IMR-90 (cell line): ENCODE measurements around the gene ERVH48-1. TPM values are rescaled to one million over a fixed set of nuclear protein-coding genes. Genes with fewer than 3 reads are reported as not detected.

Experiments
- ATAC-seq: fragments of 200-7000 bp; cut with Tn5 transposase; 2 replicates; pipeline ENCODE4 v1.9.1; 2020; ENCODE audit warnings: low read depth, mild to moderate bottlenecking, moderate library complexity
- BruUV-seq: library from RNA; stranded (reverse); fragments of 400-500 nt; replicated peaks from 2 replicates; lab custom pipeline; 2021; lab: Mats Ljungman, UMichigan
- CTCF ChIA-PET: fragments of 300-600 bp; formaldehyde crosslinking; extraction: SDS; loops from one replicate; lab custom pipeline; 2021; ENCODE audit warnings: antibody characterized with exemption; lab: Yijun Ruan, JAX
- POLR2A ChIA-PET: fragments of 300-600 bp; sonication (Branson Sonifier 250); formaldehyde crosslinking; loops from one replicate; lab custom pipeline; 2022; ENCODE audit warnings: antibody characterized with exemption; ENCODE audit not compliant: unreplicated experiment; lab: Charles Lee
- DNase-seq: peaks from one replicate; pipeline ENCODE4 v3.0.0; 2013
- H2AFZ ChIP-seq: replicated peaks from 2 replicates; pipeline ENCODE3; 2013; ENCODE audit warnings: low read length, mild to moderate bottlenecking; ENCODE audit not compliant: poor library complexity
- H2AK5ac ChIP-seq: 2 replicates; pipeline ENCODE4 v1.6.1; 2013; ENCODE audit warnings: low read depth, low read length, inconsistent platforms
- H2AK9ac ChIP-seq: replicated peaks from 2 replicates; pipeline ENCODE3; 2013; ENCODE audit warnings: mild to moderate bottlenecking, low read depth, low read length, moderate library complexity; ENCODE audit not compliant: poor library complexity
- H2BK120ac ChIP-seq: 2 replicates; pipeline ENCODE4 v1.6.1; 2013; ENCODE audit warnings: low read depth, low read length, inconsistent platforms
- H2BK15ac ChIP-seq: 3 replicates; pipeline ENCODE4 v1.6.1; 2013; ENCODE audit warnings: low read depth, low read length, inconsistent platforms
- H2BK20ac ChIP-seq: 2 replicates; pipeline ENCODE4 v1.6.1; 2013; ENCODE audit warnings: low read depth, mild to moderate bottlenecking, inconsistent platforms, low read length, moderate library complexity
- H2BK5ac ChIP-seq: 2 replicates; pipeline ENCODE4 v1.6.1; 2013; ENCODE audit warnings: mild to moderate bottlenecking, low read depth, low read length, inconsistent platforms; ENCODE audit not compliant: poor library complexity, severe bottlenecking
- H3K14ac ChIP-seq: replicated peaks from 2 replicates; pipeline ENCODE4 v1.6.1; 2013; ENCODE audit warnings: low read depth, low read length, inconsistent platforms
- H3K18ac ChIP-seq: 2 replicates; pipeline ENCODE4 v1.6.1; 2013; ENCODE audit warnings: low read depth, low read length, control low read depth
- H3K23ac ChIP-seq: 2 replicates; pipeline ENCODE4 v1.6.1; 2013; ENCODE audit warnings: low read depth, low read length, inconsistent platforms
- H3K27ac ChIP-seq: 2 replicates; pipeline ENCODE4 v1.5.1; 2013; ENCODE audit warnings: mild to moderate bottlenecking, control low read depth, low read length; ENCODE audit not compliant: insufficient read depth
- H3K27me3 ChIP-seq: 2 replicates; pipeline ENCODE4 v1.6.1; 2013; ENCODE audit warnings: low read length; ENCODE audit not compliant: control insufficient read depth, insufficient read depth
- H3K36me3 ChIP-seq: 2 replicates; pipeline ENCODE4 v1.6.1; 2013; ENCODE audit warnings: low read length, mixed read lengths; ENCODE audit not compliant: control insufficient read depth, insufficient read depth
- H3K4ac ChIP-seq: 2 replicates; pipeline ENCODE4 v1.6.1; 2013; ENCODE audit warnings: low read depth, low read length, inconsistent platforms
- H3K4me1 ChIP-seq: 2 replicates; pipeline ENCODE4 v1.6.1; 2013; ENCODE audit warnings: low read length, mixed read lengths; ENCODE audit not compliant: control insufficient read depth, insufficient read depth
- H3K4me2 ChIP-seq: 2 replicates; pipeline ENCODE4 v1.6.1; 2013; ENCODE audit warnings: low read depth, mild to moderate bottlenecking, control low read depth, low read length, moderate library complexity
- H3K4me3 ChIP-seq: 2 replicates; pipeline ENCODE4 v1.5.1; 2013; ENCODE audit warnings: low read depth, mild to moderate bottlenecking, control low read depth, low read length, moderate library complexity; ENCODE audit not compliant: insufficient read depth
- H3K56ac ChIP-seq: 2 replicates; pipeline ENCODE4 v1.6.1; 2013; ENCODE audit warnings: low read length, inconsistent platforms; ENCODE audit not compliant: insufficient read depth; ENCODE audit errors: extremely low read depth
- H3K79me1 ChIP-seq, 2 experiments: 2 replicates each; pipeline ENCODE4 v1.6.1; 2013; ENCODE audit warnings: low read length in 2 of 2, inconsistent platforms in 1 of 2, low read depth in 1 of 2
- H3K9ac ChIP-seq: 2 replicates; pipeline ENCODE4 v1.6.1; 2013; ENCODE audit warnings: low read depth, low read length, control low read depth
- H3K9me1 ChIP-seq: 2 replicates; pipeline ENCODE4 v1.6.1; 2013; ENCODE audit warnings: low read length, inconsistent platforms; ENCODE audit not compliant: insufficient read depth
- H3K9me3 ChIP-seq: 2 replicates; pipeline ENCODE4 v1.6.1; 2013; ENCODE audit warnings: low read length; ENCODE audit not compliant: control insufficient read depth, insufficient read depth
- H4K20me1 ChIP-seq: 2 replicates; pipeline ENCODE4 v1.6.1; 2013; ENCODE audit warnings: low read length, inconsistent platforms; ENCODE audit not compliant: insufficient read depth
- H4K5ac ChIP-seq: 2 replicates; pipeline ENCODE4 v1.6.1; 2013; ENCODE audit warnings: mild to moderate bottlenecking, low read depth, low read length, control low read depth
- H4K8ac ChIP-seq, 2 experiments: 2 replicates each; pipeline ENCODE4 v1.6.1; 2013; ENCODE audit warnings: low read depth in 2 of 2, low read length in 2 of 2, control low read depth in 1 of 2, inconsistent platforms in 1 of 2
- H4K91ac ChIP-seq: 2 replicates; pipeline ENCODE4 v1.6.1; 2013; ENCODE audit warnings: low read depth, low read length, inconsistent platforms; ENCODE audit not compliant: insufficient read depth
- BHLHE40 ChIP-seq: fragments of 150-350 bp; IDR thresholded peaks from 2 replicates; pipeline ENCODE4 v1.6.1; 2016; ENCODE audit warnings: mild to moderate bottlenecking, low read depth, low read length
- CHD1 ChIP-seq: IDR thresholded peaks from 2 replicates; pipeline ENCODE4 v1.6.1; 2012; ENCODE audit warnings: low read depth, low read length, improper control_type of control experiment
- FOS ChIP-seq: fragments of 150-350 bp; IDR thresholded peaks from 2 replicates; pipeline ENCODE4 v1.6.1; 2016; ENCODE audit warnings: low read depth, low read length
- MAFK ChIP-seq: IDR thresholded peaks from 2 replicates; pipeline ENCODE4 v1.6.1; 2012; ENCODE audit warnings: low read depth, low read length, improper control_type of control experiment
- MAZ ChIP-seq: IDR thresholded peaks from 2 replicates; pipeline ENCODE4 v1.6.1; 2012; ENCODE audit warnings: low read depth, mild to moderate bottlenecking, low read length, improper control_type of control experiment, moderate library complexity, borderline replicate concordance
- MXI1 ChIP-seq: IDR thresholded peaks from 2 replicates; pipeline ENCODE4 v1.6.1; 2012; ENCODE audit warnings: low read depth, mild to moderate bottlenecking, low read length, moderate library complexity, borderline replicate concordance
- NFE2L2 ChIP-seq: fragments of 150-350 bp; IDR thresholded peaks from 2 replicates; pipeline ENCODE4 v1.6.1; 2016; ENCODE audit warnings: low read depth, mild to moderate bottlenecking, low read length
- POLR2A ChIP-seq: IDR thresholded peaks from 2 replicates; pipeline ENCODE4 v1.6.1; 2012; ENCODE audit warnings: mild to moderate bottlenecking, low read depth, low read length
- RAD21 ChIP-seq: IDR thresholded peaks from 2 replicates; pipeline ENCODE4 v1.6.1; 2012; ENCODE audit warnings: low read length, improper control_type of control experiment
- RCOR1 ChIP-seq: IDR thresholded peaks from 2 replicates; pipeline ENCODE4 v1.6.1; 2012; ENCODE audit warnings: mild to moderate bottlenecking, low read length, improper control_type of control experiment; ENCODE audit not compliant: insufficient replicate concordance
- RFX5 ChIP-seq: IDR thresholded peaks from 2 replicates; pipeline ENCODE4 v1.8.0; 2012; ENCODE audit warnings: low read depth, mild to moderate bottlenecking, low read length, moderate library complexity
- SMC3 ChIP-seq: fragments of 150-350 bp; IDR thresholded peaks from 2 replicates; pipeline ENCODE4 v1.6.1; 2016; ENCODE audit warnings: low read depth, mild to moderate bottlenecking, antibody characterized with exemption, low read length, moderate library complexity
- WGBS, 2 experiments: methylation state at CpG; one replicate each; pipeline versions ENCODE4 v1.1.5 to v1.1.7; 2013; ENCODE audit warnings: missing lambda C conversion rate in 2 of 2; ENCODE audit not compliant: insufficient read length in 1 of 2; ENCODE audit errors: extremely low coverage in 2 of 2; 5-methylcytosine and 5-hydroxymethylcytosine counted together
- dilution Hi-C: fragments of 300-500 bp; cut with HindIII; formaldehyde crosslinking; loops from one replicate; pipeline ENCODE4 v1.14.3; 2018; ENCODE audit warnings: low sequenced_read_pairs; ENCODE audit not compliant: unreplicated experiment
- in situ Hi-C: fragments of 300-500 bp; cut with MboI; formaldehyde crosslinking; loops from 3 replicates; pipeline ENCODE4 v1.14.3; 2019; ENCODE audit warnings: low sequenced_read_pairs, inconsistent platforms, mixed read lengths
- intact Hi-C: fragments of 100-400 bp; cut with micrococcal nuclease; formaldehyde crosslinking; loops from 2 replicates; pipeline ENCODE4 v1.10.0; 2022
- polyA plus RNA-seq, 3 experiments: library from polyadenylated mRNA; depleted of rRNA; stranded (reverse); fragments of >200 nt; gene quantifications; 2 replicates each; pipeline ENCODE4 v1.2.3, GENCODE V29; 2012; ENCODE audit warnings: low replicate concordance in 1 of 3
- total RNA-seq: library from RNA; depleted of rRNA; stranded (reverse); fragments of >200 nt; gene quantifications from 2 replicates; pipeline ENCODE4 v1.2.3, GENCODE V29; 2012
- TF ChIP-seq, protein P1 (sequence below): fragments of 150-350 bp; IDR thresholded peaks from 2 replicates; pipeline ENCODE4 v1.6.1; 2016; ENCODE audit warnings: low read depth, mild to moderate bottlenecking, low read length, moderate library complexity, borderline replicate concordance

The ERVH48-1 gene
- total and polyA plus RNA-seq, 2 of the 4 experiments (the other 2 are of a cell fraction), result under 0.01 TPM; not detected in 1

DNA sequence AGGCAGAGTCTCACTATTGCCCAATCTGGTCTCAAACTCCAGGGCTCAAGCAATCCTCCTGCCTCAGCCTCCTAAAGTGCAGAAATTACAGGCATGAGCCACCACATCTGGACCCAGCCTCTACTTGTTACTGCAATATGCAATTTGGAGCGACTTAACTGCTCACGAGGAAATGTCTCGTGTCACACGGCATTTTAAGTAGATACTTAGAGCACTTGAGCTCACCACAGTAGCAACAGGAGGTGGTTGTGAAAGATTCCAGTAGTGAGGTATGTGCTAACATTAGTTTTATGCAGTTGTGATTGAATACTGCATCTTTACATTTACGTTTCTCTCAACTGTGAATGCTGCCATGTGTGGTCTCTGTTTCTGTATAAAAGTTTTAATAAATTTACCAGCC lies 38.1 kb downstream of the ERVH48-1 start:
- TF ChIP-seq RFX5 (no peak), BHLHE40 (no peak), POLR2A (no peak), MAZ (no peak), SMC3 (no peak), MAFK (no peak), RAD21 (no peak), MXI1 (no peak), NFE2L2 (no peak), FOS (no peak), CHD1 (no peak), RCOR1 (no peak)
- TF ChIP-seq, protein P1, sequence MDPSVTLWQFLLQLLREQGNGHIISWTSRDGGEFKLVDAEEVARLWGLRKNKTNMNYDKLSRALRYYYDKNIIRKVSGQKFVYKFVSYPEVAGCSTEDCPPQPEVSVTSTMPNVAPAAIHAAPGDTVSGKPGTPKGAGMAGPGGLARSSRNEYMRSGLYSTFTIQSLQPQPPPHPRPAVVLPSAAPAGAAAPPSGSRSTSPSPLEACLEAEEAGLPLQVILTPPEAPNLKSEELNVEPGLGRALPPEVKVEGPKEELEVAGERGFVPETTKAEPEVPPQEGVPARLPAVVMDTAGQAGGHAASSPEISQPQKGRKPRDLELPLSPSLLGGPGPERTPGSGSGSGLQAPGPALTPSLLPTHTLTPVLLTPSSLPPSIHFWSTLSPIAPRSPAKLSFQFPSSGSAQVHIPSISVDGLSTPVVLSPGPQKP, result no peak
- in situ Hi-C loops, result no loop called here
- Histone ChIP-seq H2AK9ac (no peak overlapping the region), H3K4me2 (no peak overlapping the region), H2BK20ac (no peak overlapping the region), H3K4me3 (no peak overlapping the region), H3K79me1 (no peaks in the 10 kb centered on the region), H3K23ac (no peak overlapping the region), H3K27me3 (no peaks in the 10 kb centered on the region), H3K14ac (no peak overlapping the region), H3K9ac (no peak overlapping the region), H3K36me3 (no peaks in the 10 kb centered on the region), H2AK5ac (no peak overlapping the region), H2BK120ac (no peak overlapping the region), H4K8ac (no peak overlapping the region), H4K20me1 (no peaks in the 10 kb centered on the region), H3K4me1 (peaks cover 2% of the 10 kb centered on the region), H4K91ac (no peak overlapping the region), H3K27ac (no peak overlapping the region), H2AFZ (no peak overlapping the region), H3K18ac (no peak overlapping the region), H2BK15ac (no peak overlapping the region), H2BK5ac (no peak overlapping the region), H3K9me3 (no peaks in the 10 kb centered on the region), H3K56ac (no peak overlapping the region), H3K4ac (no peak overlapping the region), H4K5ac (no peak overlapping the region), H3K9me1 (peaks cover 2% of the 10 kb centered on the region; the same call in 1 of the 2 replicates)
- no TSS peak for BruUV-seq
- intact Hi-C loops, result no loop called here
- DNase-seq (no peak), ATAC-seq (no peak)
- WGBS, 2 experiments, result no CpG with 5 or more reads among the region's 5 CpGs
- dilution Hi-C loops, result no loop called here
- CTCF ChIA-PET, result no interaction called here
- POLR2A ChIA-PET, result no interaction called here
